H1 (cell line): ENCODE results near the gene C22orf39. TPM values are rescaled to one million over a fixed set of nuclear protein-coding genes. Genes with fewer than 3 reads are reported as not detected.

Experiments used
- CTCF ChIA-PET: fragments of 300-600 bp; sonication (Branson Sonifier 250); formaldehyde crosslinking; loops from one replicate; lab custom pipeline; 2021; ENCODE audit not compliant: partially characterized antibody; lab: Charles Lee
- POLR2A ChIA-PET: fragments of 300-600 bp; sonication (Branson Sonifier 250); formaldehyde crosslinking; loops from one replicate; lab custom pipeline; 2021; ENCODE audit warnings: inconsistent platforms; ENCODE audit not compliant: partially characterized antibody; lab: Charles Lee
- DNase-seq, 2 experiments: peaks; one replicate each; pipeline versions ENCODE4 v3.0.0 to v3.0.0-alpha.2; 2010 to 2022; ENCODE audit warnings: low spot score in 2 of 2, low read depth in 1 of 2, mixed read lengths in 1 of 2
- FAIRE-seq: peaks from 2 replicates; lab custom pipeline; 2011; peaks lifted over from hg19 to GRCh38; lab: Jason Lieb, UNC
- H2AFZ ChIP-seq: 2 replicates; pipeline ENCODE4 v1.8.1; 2012; ENCODE audit warnings: low read length, inconsistent platforms
- H2AK5ac ChIP-seq: 2 replicates; pipeline ENCODE4 v1.6.1; 2013; ENCODE audit warnings: low read depth, low read length
- H2BK120ac ChIP-seq: replicated peaks from 2 replicates; pipeline ENCODE3; 2013; ENCODE audit warnings: low read depth, low read length, inconsistent platforms
- H2BK12ac ChIP-seq: 2 replicates; pipeline ENCODE4 v1.6.1; 2013; ENCODE audit warnings: low read depth, low read length
- H2BK15ac ChIP-seq: 2 replicates; pipeline ENCODE4 v1.6.1; 2013; ENCODE audit warnings: low read length
- H2BK20ac ChIP-seq: 2 replicates; pipeline ENCODE4 v1.6.1; 2013; ENCODE audit warnings: low read length
- H2BK5ac ChIP-seq: 2 replicates; pipeline ENCODE4 v1.6.1; 2013; ENCODE audit warnings: low read depth, low read length
- H3K14ac ChIP-seq: 2 replicates; pipeline ENCODE4 v1.6.1; 2013; ENCODE audit warnings: inconsistent platforms; ENCODE audit not compliant: insufficient read length
- H3K18ac ChIP-seq: 2 replicates; pipeline ENCODE4 v1.6.1; 2013; ENCODE audit warnings: low read length; ENCODE audit errors: extremely low read depth
- H3K23ac ChIP-seq: 2 replicates; pipeline ENCODE4 v1.6.1; 2013; ENCODE audit warnings: inconsistent platforms; ENCODE audit not compliant: insufficient read length
- H3K23me2 ChIP-seq: 2 replicates; pipeline ENCODE4 v1.6.1; 2013; ENCODE audit warnings: low read depth, low read length
- H3K27ac ChIP-seq: 2 replicates; pipeline ENCODE4 v1.6.1; 2011; ENCODE audit warnings: low read depth, low read length, inconsistent platforms
- H3K27me3 ChIP-seq, 4 experiments: replicated peaks in 1 of 4; 1 replicate in 1 of 4; 2 replicates in 3 of 4; pipeline versions ENCODE4 v1.6.1 to v1.8.1; 2011 to 2013; ENCODE audit warnings: low read length in 3 of 4, mild to moderate bottlenecking in 3 of 4, inconsistent platforms in 2 of 4, mixed read lengths in 2 of 4, moderate library complexity in 1 of 4; ENCODE audit not compliant: control insufficient read depth in 3 of 4, insufficient read depth in 3 of 4; ENCODE audit errors: extremely low read depth in 1 of 4
- H3K36me3 ChIP-seq, 4 experiments: 2 replicates each; pipeline versions ENCODE4 v1.6.1 to v1.8.1; 2011 to 2013; ENCODE audit warnings: mild to moderate bottlenecking in 4 of 4, low read length in 3 of 4, moderate library complexity in 2 of 4, control low read depth in 1 of 4, inconsistent platforms in 1 of 4; ENCODE audit not compliant: insufficient read depth in 4 of 4, control insufficient read depth in 2 of 4
- H3K4ac ChIP-seq: replicated peaks from 2 replicates; pipeline ENCODE3; 2013; ENCODE audit warnings: low read length, low read depth, mixed read lengths, inconsistent platforms; ENCODE audit not compliant: insufficient read length
- H3K4me1 ChIP-seq, 4 experiments: replicated peaks in 1 of 4; 1 replicate in 1 of 4; 2 replicates in 3 of 4; pipeline versions ENCODE4 v1.6.1 to v1.8.1; 2011 to 2013; ENCODE audit warnings: low read length in 3 of 4, inconsistent platforms in 2 of 4, mixed read lengths in 1 of 4; ENCODE audit not compliant: insufficient read depth in 4 of 4, control insufficient read depth in 3 of 4
- H3K4me2 ChIP-seq, 2 experiments: 2 replicates each; pipeline versions ENCODE4 v1.6.1 to v1.8.1; 2011 to 2013; ENCODE audit warnings: low read depth in 2 of 2, low read length in 2 of 2, control low read depth in 1 of 2, inconsistent platforms in 1 of 2, mild to moderate bottlenecking in 1 of 2; ENCODE audit not compliant: insufficient read depth in 1 of 2
- H3K4me3 ChIP-seq, 4 experiments: fragments of 200-600, 300-600 bp in 1 of 4; sonication (generic), shearing (Covaris generic), sonication (Bioruptor Twin) in 1 of 4; 2 replicates each; pipeline versions ENCODE4 v1.5.1 to v1.8.1; 2011 to 2016; ENCODE audit warnings: low read length in 4 of 4, low read depth in 3 of 4, control low read depth in 2 of 4, inconsistent platforms in 2 of 4, mild to moderate bottlenecking in 2 of 4, mixed read lengths in 1 of 4, moderate library complexity in 1 of 4; ENCODE audit not compliant: insufficient read depth in 2 of 4; ENCODE audit errors: extremely low read depth in 1 of 4
- H3K56ac ChIP-seq: replicated peaks from 2 replicates; pipeline ENCODE3; 2013; ENCODE audit warnings: low read depth, mild to moderate bottlenecking, mixed read lengths, low read length, inconsistent platforms; ENCODE audit not compliant: insufficient read length
- H3K79me1 ChIP-seq: 2 replicates; pipeline ENCODE4 v1.6.1; 2013; ENCODE audit warnings: low read depth, low read length, control low read depth
- H3K79me2 ChIP-seq, 2 experiments: 2 replicates each; pipeline versions ENCODE4 v1.6.1 to v1.8.1; 2012 to 2013; ENCODE audit warnings: low read length in 2 of 2, mild to moderate bottlenecking in 2 of 2, inconsistent platforms in 1 of 2; ENCODE audit not compliant: insufficient read depth in 2 of 2, control insufficient read depth in 1 of 2
- H3K9ac ChIP-seq, 4 experiments: replicated peaks in 1 of 4; 1 replicate in 1 of 4; 2 replicates in 3 of 4; pipeline versions ENCODE4 v1.6.1 to v1.8.1; 2011 to 2013; ENCODE audit warnings: low read depth in 3 of 4, low read length in 3 of 4, control low read depth in 2 of 4, mild to moderate bottlenecking in 2 of 4, moderate library complexity in 2 of 4, inconsistent platforms in 1 of 4; ENCODE audit errors: extremely low read depth in 1 of 4
- H3K9me3 ChIP-seq, 2 experiments: 2 replicates each; pipeline versions ENCODE4 v1.6.1 to v1.8.1; 2012 to 2013; ENCODE audit warnings: mild to moderate bottlenecking in 2 of 2, moderate library complexity in 2 of 2, control low read depth in 1 of 2, inconsistent platforms in 1 of 2, low read depth in 1 of 2, low read length in 1 of 2, mixed read lengths in 1 of 2; ENCODE audit not compliant: insufficient read depth in 2 of 2
- H4K20me1 ChIP-seq, 2 experiments: replicated peaks in 1 of 2; 2 replicates each; pipeline versions ENCODE3 to v1.8.1; 2011 to 2013; ENCODE audit warnings: inconsistent platforms in 2 of 2, low read length in 2 of 2, mild to moderate bottlenecking in 1 of 2; ENCODE audit not compliant: insufficient read depth in 2 of 2, control insufficient read depth in 1 of 2
- H4K5ac ChIP-seq: 2 replicates; pipeline ENCODE4 v1.6.1; 2013; ENCODE audit warnings: low read length, low read depth, mixed read lengths, inconsistent platforms; ENCODE audit not compliant: insufficient read length
- H4K8ac ChIP-seq: 2 replicates; pipeline ENCODE4 v1.8.0; 2013; ENCODE audit warnings: mild to moderate bottlenecking, moderate library complexity, low read length, inconsistent platforms; ENCODE audit not compliant: insufficient read depth; ENCODE audit errors: extremely low read depth
- H4K91ac ChIP-seq: replicated peaks from 2 replicates; pipeline ENCODE3; 2013; ENCODE audit warnings: low read length, mixed read lengths, inconsistent platforms; ENCODE audit not compliant: insufficient read length
- ASH2L ChIP-seq: fragments of 200-600, 300-600 bp; sonication (generic); IDR thresholded peaks from one replicate; pipeline ENCODE4 v1.7.1; 2017; ENCODE audit warnings: low read length
- CTCF ChIP-seq, 3 experiments: IDR thresholded peaks; 1 replicate in 2 of 3; 2 replicates in 1 of 3; pipeline versions ENCODE4 v1.5.1 to v1.6.1; 2011; ENCODE audit warnings: low read length in 3 of 3, mild to moderate bottlenecking in 3 of 3, inconsistent platforms in 2 of 3, low read depth in 1 of 3, moderate library complexity in 1 of 3; ENCODE audit not compliant: insufficient read depth in 1 of 3; ENCODE audit errors: control extremely low read depth in 1 of 3
- E2F6 ChIP-seq: IDR thresholded peaks from 2 replicates; pipeline ENCODE4 v1.6.1; 2012; ENCODE audit warnings: inconsistent platforms
- MAX ChIP-seq: IDR thresholded peaks from 2 replicates; pipeline ENCODE4 v1.6.1; 2012; ENCODE audit warnings: inconsistent platforms
- PHF8 ChIP-seq: fragments of 200-600 bp; sonication (generic); conservative IDR thresholded peaks from 2 replicates; pipeline ENCODE4 v1.7.1; 2012; ENCODE audit warnings: low read depth, mild to moderate bottlenecking, inconsistent platforms, low read length, moderate library complexity
- POLR2A ChIP-seq, 2 experiments: IDR thresholded peaks; 1 replicate in 1 of 2; 2 replicates in 1 of 2; pipeline ENCODE4 v1.6.1; 2011; ENCODE audit warnings: low read depth in 2 of 2, low read length in 2 of 2, mild to moderate bottlenecking in 2 of 2; ENCODE audit errors: control extremely low read depth in 1 of 2
- SAP30 ChIP-seq: fragments of 300-600 bp; sonication (generic); IDR thresholded peaks from 2 replicates; pipeline ENCODE4 v1.7.1; 2012; ENCODE audit warnings: low read length, moderate library complexity, mild to moderate bottlenecking, inconsistent platforms; ENCODE audit not compliant: insufficient read depth, insufficient replicate concordance
- TAF1 ChIP-seq: IDR thresholded peaks from 2 replicates; pipeline ENCODE4 v1.6.1; 2011; ENCODE audit warnings: mild to moderate bottlenecking, low read depth, low read length
- WGBS, 2 experiments: shearing (Covaris generic) in 1 of 2; methylation state at CpG; one replicate each; pipeline versions ENCODE4 v1.1.6 to v1.1.7; 2013 to 2015; ENCODE audit warnings: low lambda C conversion rate in 2 of 2, mixed read lengths in 2 of 2, inconsistent platforms in 1 of 2, low coverage in 1 of 2, missing lambda C conversion rate in 1 of 2; ENCODE audit not compliant: insufficient replicate concordance in 2 of 2, insufficient coverage in 1 of 2, insufficient read length in 1 of 2; ENCODE audit errors: extremely low coverage in 1 of 2, missing lambda C conversion rate in 1 of 2; 5-methylcytosine and 5-hydroxymethylcytosine counted together
- polyA plus RNA-seq, 7 experiments: library from polyadenylated mRNA; depleted of rRNA in 3 of 7; stranded (reverse) in 5 of 7; unstranded in 2 of 7; fragments of >200 nt in 5 of 7; fragments of 200-250 nt in 2 of 7; gene quantifications; 1 replicate in 5 of 7; 2 replicates in 1 of 7; 4 replicates in 1 of 7; pipeline versions ENCODE4 v1.2.1 to v1.2.3, GENCODE V29; 2011 to 2013; ENCODE audit warnings: missing spikeins in 2 of 7, mixed read lengths in 2 of 7
- total RNA-seq: library from RNA; stranded (reverse); fragmentation: NEBNext Ultra II Directional; extraction: Animal tissue kit (Norgen Biotek cat#: 25700); gene quantifications from 2 replicates; pipeline ENCODE4 v1.2.1, GENCODE V29; 2021

Gene C22orf39
- total and polyA plus RNA-seq, 2 of the 8 experiments (the other 6 are each of a cell fraction or from before 2014, with no cell fraction given): 22.7 to 27.7 TPM

- Histone ChIP-seq H3K4ac (peak overlapping the region; percentile 47), H2BK15ac (no peak overlapping the region), H3K23ac (no peak overlapping the region), H3K56ac (peak overlapping the region; percentile 56), H2AFZ (no peak overlapping the region), H3K27ac (peak overlapping the region; percentile 54), H2BK5ac (no peak overlapping the region), H4K5ac (peak overlapping the region; percentile 41), H3K79me2 (peaks cover 34 to 50% of the 10 kb centered on the region in 2 experiments), H4K8ac (peak overlapping the region; percentile 98), H2BK120ac (no peak overlapping the region), H3K14ac (no peak overlapping the region), H3K18ac (no peak overlapping the region), H3K36me3 (peaks cover 3 to 11% (median 9%) of the 10 kb centered on the region in 4 experiments; a peak in 5 of 8 replicates), H3K4me2 (peak overlapping the region; percentile 58 to 85), H2BK12ac (no peak overlapping the region), H4K20me1 (peaks cover 15 to 24% of the 10 kb centered on the region in 2 experiments), H4K91ac (peak overlapping the region; percentile 40), H2BK20ac (no peak overlapping the region), H3K9ac (peak overlapping the region; percentile 74 to 98 (median 90)), H3K9me3 (no peaks in the 10 kb centered on the region), H3K23me2 (peaks cover 11% of the 10 kb centered on the region), H2AK5ac (no peak overlapping the region; the same call in 1 of the 2 replicates), H3K27me3 (no peaks in the 10 kb centered on the region), H3K4me3 (peak overlapping the region; percentile 73 to 86 (median 81)), H3K4me1 (peaks cover 0 to 9% (median 4%) of the 10 kb centered on the region in 4 experiments; a peak in 5 of 7 replicates), H3K79me1 (peaks cover 12% of the 10 kb centered on the region)
- POLR2A ChIA-PET: interaction anchor here (0.9 to 7.9 kb wide), 13 partner anchors 9 to 253 kb away, joined by 3 to 127 read pairs (median 3); partner anchors contain the start of genes C22orf39, CDC45, CLTCL1 and SLC25A1
- 2% methylated on average over 38 of the region's 53 CpGs; no CpG with 5 or more reads in 1 of the 2 experiments for WGBS, 2 experiments
- CTCF ChIA-PET: interaction anchor here (0.5 to 1.0 kb wide), 3 partner anchors 22 to 871 kb away, joined by 3 read pairs; no protein-coding TSS in a partner anchor
- DNase-seq: peak in 1 of 2 experiments; percentile 67
- FAIRE-seq: no peak
- TF ChIP-seq TAF1 (peak; percentile 54), POLR2A (IDR thresholded peaks at IDR 0.05; ENCODE audit: control extremely low read depth in 1 of 2, low read depth in 2 of 2, low read length in 2 of 2) (peak in 1 of 2 experiments; percentile 19; a peak in 2 of 3 replicates), E2F6 (peak; percentile 63; the same call in 1 of the 2 replicates), ASH2L (peak; percentile 24), SAP30 (no peak), MAX (peak; percentile 93), PHF8 (peak; percentile 31; the same call in 1 of the 2 replicates), CTCF (IDR thresholded peaks at IDR 0.05; ENCODE audit: control extremely low read depth in 1 of 3, insufficient read depth in 1 of 3, low read depth in 1 of 3, low read length in 3 of 3) (peak; percentile 20 to 35 (median 32); a peak in 3 of 4 replicates)
Measured at GRCh38 chr22:19430890-19431541, 16.5 kb downstream of the C22orf39 start.
